Heart left ventricle (tissue), 16 donors: ENCODE results near the gene CDT1. TPM values are rescaled to one million over a fixed set of nuclear protein-coding genes. Genes with fewer than 3 reads are reported as not detected.

Source experiments
- ATAC-seq, 4 donors: fragments of 200-7000 bp; cut with Tn5 transposase; one replicate each; pipeline ENCODE4 v1.9.1; 2020 to 2022; ENCODE audit warnings: moderate library complexity in 4 of 4, mild to moderate bottlenecking in 3 of 4, moderate number of reproducible peaks in 1 of 4
- DNase-seq, 5 donors: peaks; one replicate each; pipeline ENCODE4 v3.0.0-alpha.2; 2020
- H3K27ac ChIP-seq, 12 donors: fragments of 200-600 bp; sonication (generic) in 4 of 12; one replicate each; pipeline versions ENCODE4 v1.5.0 to v1.8.0; 2016 to 2022; ENCODE audit warnings: mild to moderate bottlenecking in 2 of 12
- H3K27me3 ChIP-seq, 9 donors: fragments of 200-600 bp; sonication (generic) in 2 of 9; one replicate each; pipeline versions ENCODE4 v1.5.1 to v1.8.0; 2016 to 2022; ENCODE audit warnings: mild to moderate bottlenecking in 3 of 9
- H3K36me3 ChIP-seq, 9 donors: fragments of 200-600 bp; sonication (generic) in 2 of 9; one replicate each; pipeline versions ENCODE4 v1.5.0 to v1.8.0; 2018 to 2022; ENCODE audit warnings: mild to moderate bottlenecking in 2 of 9
- H3K4me1 ChIP-seq, 12 donors: fragments of 200-600 bp; sonication (generic) in 4 of 12; one replicate each; pipeline versions ENCODE4 v1.5.0 to v1.8.0; 2016 to 2022; ENCODE audit warnings: mild to moderate bottlenecking in 3 of 12
- H3K4me3 ChIP-seq, 12 donors: fragments of 200-600 bp; sonication (generic) in 4 of 12; one replicate each; pipeline versions ENCODE4 v1.5.0 to v1.8.0; 2017 to 2022; ENCODE audit warnings: mild to moderate bottlenecking in 9 of 12, moderate library complexity in 4 of 12
- H3K9me3 ChIP-seq, 12 donors: fragments of 200-600 bp; sonication (generic) in 4 of 12; one replicate each; pipeline versions ENCODE4 v1.5.0 to v1.8.0; 2016 to 2022; ENCODE audit warnings: mild to moderate bottlenecking in 1 of 12
- CTCF ChIP-seq, 12 donors: fragments of 200-600 bp; sonication (generic) in 4 of 12; IDR thresholded peaks; one replicate each; pipeline versions ENCODE4 v1.5.0 to v1.8.0; 2018 to 2022; ENCODE audit warnings: antibody characterized with exemption in 12 of 12, mild to moderate bottlenecking in 5 of 12
- POLR2A ChIP-seq, 2 donors: fragments of 450-650 bp; IDR thresholded peaks; one replicate each; pipeline ENCODE4 v1.6.1; 2017; ENCODE audit warnings: antibody characterized with exemption in 2 of 2, mild to moderate bottlenecking in 2 of 2, moderate library complexity in 2 of 2
- WGBS, 4 donors: extraction: QIAGEN DNeasy Blood & Tissue Kit in 2 of 4; methylation state at CpG; one replicate each; pipeline versions ENCODE4 v1.1.5 to v1.1.7; 2013 to 2018; 5-methylcytosine and 5-hydroxymethylcytosine counted together
- intact Hi-C, 10 donors: fragments of 100-400 bp; cut with DNase I; formaldehyde crosslinking; loops; one replicate each; pipeline versions ENCODE4 v1.11.1 to v1.14.2; 2022
- polyA plus RNA-seq, 2 donors: library from polyadenylated mRNA; stranded (reverse); fragments of 200-250 nt; gene quantifications; one replicate each; pipeline ENCODE4 v1.2.3, GENCODE V29; 2013
- total RNA-seq, 9 donors: library from RNA; depleted of rRNA in 2 of 9; stranded (reverse); fragments of >200 nt in 2 of 9; fragmentation: NEBNext Ultra II Directional in 3 of 9; extraction: Animal tissue kit (Norgen Biotek cat#: 25700) in 3 of 9; gene quantifications; one replicate each; pipeline versions ENCODE4 v1.1.0 to v1.2.4, GENCODE V29; 2016 to 2023
- donor health status: ischemic (EF 13 %, LVEDD 7.1; RV severe dilation, severe dysfunction).
- donor health status: healthy with polysubstance abuse.
- donor health status: DM: no; HTN: yes; CAD: no.
- donor health status: DM: no; HTN: no; CAD: no.
- donor health status: ischemic (EF 25% LVEDD 6.9; RV normal size, moderate dysfunction).
- donor health status: ischemic (EF 25% LVEDD 5.7; RV mildly dilated, moderate dysfunction).
- donor health status: healthy.
- donor health status: DM: yes; HTN: yes; CAD: no.
- donor health status: ischemic (EF 35%, LVEDD 5.7; RV mildly dilated, moderate dysfunction).
- donor health status: nonischemic (EF 11% LVEDD 7.7; RV severe dilation, severe dysfunction).
- donor health status: DM: yes; HTN: yes; CAD: no.
- donor health status: PGD.
- donor health status: ischemic (EF 29% LVEDD 5.4; RV normal size, mild dysfunction).
- donor health status: nonischemic (EF 23%, LVEDD 6.1; RV moderate dilation, normal function).

CDT1 gene
- total and polyA plus RNA-seq, 11 donors: 0.19 to 6.1 (median 0.61) TPM

GRCh38 chr16:88768071-88768783 lies 35.4 kb upstream of the CDT1 start:
- H3K27ac ChIP-seq: peak overlapping the region in 3 of 12 donors; percentile 29 to 89 (median 32)
- no peaks in the 10 kb centered on the region for H3K36me3 ChIP-seq
- H3K4me3 ChIP-seq: peak overlapping the region in 1 of 12 donors; percentile 19
- intact Hi-C loops: no loop called here
- TF ChIP-seq POLR2A (IDR thresholded peaks at IDR 0.05) (no peak), CTCF (IDR thresholded peaks at IDR 0.05) (no peak)
- DNase-seq: peak in 3 of 5 donors; percentile 53 to 67 (median 57)
- 17 to 31% (median 24%) methylated on average over 11 to 24 of the region's 24 CpGs for WGBS, 4 donors
- no peaks in the 10 kb centered on the region for H3K27me3 ChIP-seq
- H3K4me1 ChIP-seq: peaks cover 3 to 63% (median 52%) of the 10 kb centered on the region in 12 donors
- no peaks in the 10 kb centered on the region for H3K9me3 ChIP-seq
- ATAC-seq: peak; percentile 30 to 62 (median 38)

- WGBS, 4 donors: 68 to 76% (median 73%) methylated on average over 19 to 30 of the region's 30 CpGs
- Histone ChIP-seq H3K27me3 (no peaks in the 10 kb centered on the region), H3K27ac (peak overlapping the region in 4 of 12 donors; percentile 9 to 89 (median 38)), H3K4me3 (peak overlapping the region in 2 of 12 donors; percentile 9 to 15), H3K36me3 (no peaks in the 10 kb centered on the region), H3K9me3 (no peaks in the 10 kb centered on the region), H3K4me1 (peaks cover 3 to 79% (median 67%) of the 10 kb centered on the region in 12 donors)
- TF ChIP-seq POLR2A (IDR thresholded peaks at IDR 0.05) (no peak), CTCF (IDR thresholded peaks at IDR 0.05) (no peak)
- ATAC-seq: no peak
- intact Hi-C loops: no loop called here
- no peak for DNase-seq
These were observed 33.8 kb upstream of the CDT1 start for GRCh38 chr16:88769617-88770460.

DNA sequence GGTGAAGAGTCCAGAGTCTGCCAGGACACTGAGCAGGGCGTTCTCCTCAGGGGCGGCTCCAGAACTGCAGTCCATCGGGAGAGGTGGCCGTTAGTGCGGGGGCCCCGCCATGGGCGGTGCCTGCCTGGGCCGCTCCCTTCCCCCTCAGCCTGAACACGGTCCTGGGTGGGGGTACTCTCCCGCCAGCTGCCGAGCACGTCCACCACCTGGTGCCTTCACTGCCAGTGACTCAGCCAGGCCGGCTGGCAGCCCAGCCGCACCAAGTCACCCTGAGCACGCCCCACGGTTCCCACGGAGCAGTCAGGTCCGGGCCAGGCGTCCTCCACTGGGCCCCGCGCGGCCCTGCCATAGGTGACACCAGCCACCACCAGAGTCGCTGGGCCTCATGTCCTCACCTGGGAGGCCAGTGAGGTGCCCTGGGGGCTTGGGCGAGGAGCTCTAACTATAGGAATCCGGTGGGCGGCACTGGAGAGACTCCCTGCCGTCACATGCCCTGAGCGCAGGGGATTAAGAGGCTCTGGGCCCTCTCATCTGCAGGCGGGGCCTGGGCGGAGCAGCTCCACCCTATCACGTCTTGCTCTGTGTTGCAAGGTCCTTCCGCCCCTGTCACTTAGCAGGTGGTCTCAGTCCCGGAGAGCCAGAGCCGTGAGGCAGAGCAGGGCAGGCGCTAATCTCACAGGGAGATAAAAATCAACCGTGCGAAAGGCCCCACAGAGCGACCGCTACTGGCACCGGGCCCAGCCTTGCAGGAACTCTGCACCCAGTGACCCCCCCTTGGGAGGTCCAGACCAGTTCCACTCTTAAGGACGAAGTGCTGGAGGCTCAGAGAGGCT lies 32.9 kb upstream of the CDT1 start:
- intact Hi-C loops: no loop called here
- Histone ChIP-seq H3K27ac (peak overlapping the region in 10 of 12 donors; percentile 9 to 89 (median 38)), H3K27me3 (no peaks in the 10 kb centered on the region), H3K36me3 (no peaks in the 10 kb centered on the region), H3K4me3 (peak overlapping the region in 5 of 12 donors; percentile 9 to 24 (median 18)), H3K9me3 (no peaks in the 10 kb centered on the region), H3K4me1 (peaks cover 3 to 81% (median 69%) of the 10 kb centered on the region in 12 donors)
- WGBS, 4 donors: 39 to 65% (median 51%) methylated on average over 20 to 41 of the region's 41 CpGs
- ATAC-seq (peak in 3 of 4 donors; percentile 17 to 44 (median 33)), DNase-seq (peak; percentile 70 to 78 (median 76))
- no peak for TF ChIP-seq POLR2A (IDR thresholded peaks at IDR 0.05)
- no peak for TF ChIP-seq CTCF (IDR thresholded peaks at IDR 0.05)
